Common myeloid progenitor, CD34-positive (primary cell): ENCODE data around the gene PABPC4L.
"Not testable (repeated sequence)": the region's sequence is repeated elsewhere in the genome, so short reads cannot be mapped to it uniquely, and the experiment has no call there.

Experiments used
- CTCF ChIA-PET: fragments of 350-600 bp; sonication (Branson Sonifier 250); formaldehyde crosslinking; loops from one replicate; lab custom pipeline; 2021; ENCODE audit warnings: antibody characterized with exemption; lab: Charles Lee
- POLR2A ChIA-PET: fragments of 350-600 bp; sonication (Branson Sonifier 250); formaldehyde crosslinking; loops from one replicate; lab custom pipeline; 2021; ENCODE audit warnings: antibody characterized with exemption; lab: Charles Lee
- DNase-seq, 3 donors: peaks; one replicate each; pipeline versions ENCODE4 v3.0.0 to v3.0.0-alpha.2; 2013
- H3K27ac ChIP-seq, 2 experiments: 1 replicate in 1 of 2; 2 replicates in 1 of 2; pipeline ENCODE4 v1.7.0; 2013; ENCODE audit warnings: inconsistent platforms in 2 of 2, low read length in 2 of 2, mild to moderate bottlenecking in 2 of 2, low read depth in 1 of 2, moderate library complexity in 1 of 2; ENCODE audit not compliant: severe bottlenecking in 2 of 2, insufficient read depth in 1 of 2, poor library complexity in 1 of 2
- H3K27me3 ChIP-seq, 5 experiments: replicated peaks in 2 of 5; 1 replicate in 3 of 5; 2 replicates in 2 of 5; pipeline versions ENCODE4 v1.6.1 to v1.7.0; 2013; ENCODE audit warnings: low read length in 4 of 5, mild to moderate bottlenecking in 2 of 5, moderate library complexity in 2 of 5, inconsistent platforms in 1 of 5; ENCODE audit not compliant: insufficient read depth in 5 of 5, control insufficient read depth in 4 of 5
- H3K36me3 ChIP-seq, 4 experiments: 1 replicate in 2 of 4; 2 replicates in 2 of 4; pipeline versions ENCODE4 v1.6.1 to v1.7.0; 2013; ENCODE audit warnings: low read length in 3 of 4, control low read depth in 1 of 4, mild to moderate bottlenecking in 1 of 4; ENCODE audit not compliant: control insufficient read depth in 4 of 4, insufficient read depth in 4 of 4
- H3K4me1 ChIP-seq, 4 experiments: 1 replicate in 3 of 4; 2 replicates in 1 of 4; pipeline versions ENCODE4 v1.6.1 to v1.7.1; 2013; ENCODE audit warnings: low read length in 3 of 4, mild to moderate bottlenecking in 3 of 4, control low read depth in 1 of 4, inconsistent platforms in 1 of 4, moderate library complexity in 1 of 4; ENCODE audit not compliant: control insufficient read depth in 4 of 4, insufficient read depth in 4 of 4; ENCODE audit errors: control extremely low read depth in 1 of 4
- H3K4me3 ChIP-seq, 7 experiments: 1 replicate in 4 of 7; 2 replicates in 3 of 7; pipeline versions ENCODE4 v1.5.1 to v1.7.0; 2013; ENCODE audit warnings: mild to moderate bottlenecking in 7 of 7, low read length in 6 of 7, moderate library complexity in 6 of 7, inconsistent platforms in 2 of 7, low read depth in 2 of 7, control low read depth in 1 of 7; ENCODE audit not compliant: insufficient read depth in 4 of 7, control insufficient read depth in 1 of 7; ENCODE audit errors: extremely low read depth in 1 of 7
- H3K9me3 ChIP-seq, 5 experiments: 1 replicate in 4 of 5; 2 replicates in 1 of 5; pipeline versions ENCODE4 v1.6.1 to v1.7.1; 2013; ENCODE audit warnings: low read length in 4 of 5, mild to moderate bottlenecking in 2 of 5, inconsistent platforms in 1 of 5, low read depth in 1 of 5, moderate library complexity in 1 of 5; ENCODE audit not compliant: control insufficient read depth in 4 of 5, insufficient read depth in 2 of 5; ENCODE audit errors: control extremely low read depth in 1 of 5
- WGBS: methylation state at CpG from one replicate; pipeline ENCODE4 v1.1.5; 2013; ENCODE audit not compliant: insufficient coverage; 5-methylcytosine and 5-hydroxymethylcytosine counted together

The PABPC4L gene

GRCh38 chr4:134207955-134208354 lies 6.4 kb upstream of the PABPC4L start:
- H3K27me3 ChIP-seq, H3K4me3 ChIP-seq, H3K4me1 ChIP-seq, H3K27ac ChIP-seq, H3K36me3 ChIP-seq, H3K9me3 ChIP-seq, CTCF ChIA-PET, DNase-seq, POLR2A ChIA-PET: not testable (repeated sequence)
- 95% methylated on average over 10 of the region's 11 CpGs for WGBS

- Histone ChIP-seq H3K36me3 (no peaks in the 10 kb centered on the region), H3K4me3 (peak overlapping the region in 1 of 7 experiments; percentile 58), H3K27me3 (peaks cover 0 to 30% (median 13%) of the 10 kb centered on the region in 5 experiments), H3K4me1 (peaks cover 2 to 8% (median 3%) of the 10 kb centered on the region in 4 experiments), H3K27ac (no peak overlapping the region), H3K9me3 (peaks cover 0 to 2% (median 0%) of the 10 kb centered on the region in 5 experiments)
- DNase-seq: peak in 1 of 3 donors; percentile 4
- 83% methylated on average over 1 of the region's 8 CpGs for WGBS
- ChIA-PET CTCF (no interaction called here), POLR2A (no interaction called here)
Measured at GRCh38 chr4:134202166-134202956, 772 bp upstream of the PABPC4L start.

- 94% methylated on average over 7 of the region's 10 CpGs for WGBS
- CTCF ChIA-PET: no interaction called here
Measured at GRCh38 chr4:134200811-134201215, 776 bp downstream of the PABPC4L start.

GRCh38 chr4:134189949-134190348 lies 11.6 kb downstream of the PABPC4L start:
- H3K9me3 ChIP-seq: no peaks in the 10 kb centered on the region
- no peak for DNase-seq
- no peak overlapping the region for H3K4me3 ChIP-seq
- no peaks in the 10 kb centered on the region for H3K27me3 ChIP-seq
- H3K27ac ChIP-seq: no peak overlapping the region
- 83% methylated on average over 1 of the region's 1 CpG for WGBS
- H3K4me1 ChIP-seq: no peaks in the 10 kb centered on the region
- ChIA-PET POLR2A (no interaction called here), CTCF (no interaction called here)
- no peaks in the 10 kb centered on the region for H3K36me3 ChIP-seq

More at GRCh38 chr4:134200811-134201215, 776 bp downstream of the PABPC4L start:
- DNase-seq: no peak
- POLR2A ChIA-PET: no interaction called here
- H3K4me3 ChIP-seq: peak overlapping the region in 5 of 7 experiments; percentile 50 to 66 (median 58)
- peaks cover 2 to 8% (median 3%) of the 10 kb centered on the region in 4 experiments for H3K4me1 ChIP-seq
- H3K36me3 ChIP-seq: no peaks in the 10 kb centered on the region
- H3K27me3 ChIP-seq: peaks cover 0 to 30% (median 13%) of the 10 kb centered on the region in 5 experiments
- H3K27ac ChIP-seq: no peak overlapping the region
- H3K9me3 ChIP-seq: peaks cover 0 to 2% (median 0%) of the 10 kb centered on the region in 5 experiments

GRCh38 chr4:134189480-134189879 lies 12.1 kb downstream of the PABPC4L start:
- H3K27me3 ChIP-seq: no peaks in the 10 kb centered on the region
- POLR2A ChIA-PET: no interaction called here

GRCh38 chr4:134178706-134179105 lies 22.9 kb downstream of the PABPC4L start:
- H3K27ac ChIP-seq: no peak overlapping the region
- CTCF ChIA-PET: no interaction called here
- H3K27me3 ChIP-seq: no peaks in the 10 kb centered on the region
- no peak overlapping the region for H3K4me3 ChIP-seq
- no peaks in the 10 kb centered on the region for H3K36me3 ChIP-seq
- no peaks in the 10 kb centered on the region for H3K9me3 ChIP-seq
- H3K4me1 ChIP-seq: no peaks in the 10 kb centered on the region
- DNase-seq: no peak
- POLR2A ChIA-PET: no interaction called here

More at GRCh38 chr4:134189480-134189879, 12.1 kb downstream of the PABPC4L start:
- CTCF ChIA-PET: no interaction called here
- WGBS: no CpG with 5 or more reads among the region's 1 CpG
- no peak for DNase-seq
- no peaks in the 10 kb centered on the region for H3K9me3 ChIP-seq
- no peak overlapping the region for H3K4me3 ChIP-seq
- no peaks in the 10 kb centered on the region for H3K36me3 ChIP-seq
- no peak overlapping the region for H3K27ac ChIP-seq
- H3K4me1 ChIP-seq: no peaks in the 10 kb centered on the region

GRCh38 chr4:134174271-134174670 lies 27.3 kb downstream of the PABPC4L start:
- no peak for DNase-seq
- Histone ChIP-seq H3K4me1 (no peaks in the 10 kb centered on the region), H3K9me3 (peaks cover 0 to 4% (median 0%) of the 10 kb centered on the region in 5 experiments), H3K27me3 (no peaks in the 10 kb centered on the region), H3K27ac (no peak overlapping the region), H3K4me3 (no peak overlapping the region), H3K36me3 (no peaks in the 10 kb centered on the region)
- POLR2A ChIA-PET: no interaction called here
- no CpG with 5 or more reads among the region's 1 CpG for WGBS
- CTCF ChIA-PET: no interaction called here
